WTC11 (cell line): ENCODE data around the gene MTF2. TPM values are rescaled to one million over a fixed set of nuclear protein-coding genes. Genes with fewer than 3 reads are reported as not detected.

Source experiments
- ATAC-seq: fragments of 200-7000 bp; cut with Tn5 transposase; 2 replicates; pipeline ENCODE4 v1.10.0; 2021; ENCODE audit warnings: mild to moderate bottlenecking, moderate library complexity
- CTCF ChIA-PET: fragments of 300-600 bp; sonication (Branson Sonifier 250); formaldehyde crosslinking; loops from one replicate; lab custom pipeline; 2021; ENCODE audit warnings: antibody characterized with exemption; lab: Charles Lee
- POLR2A ChIA-PET: fragments of 350-600 bp; sonication (Branson Sonifier 250); formaldehyde crosslinking; loops from one replicate; lab custom pipeline; 2021; ENCODE audit warnings: antibody characterized with exemption; lab: Charles Lee
- DNase-seq: peaks from one replicate; pipeline ENCODE4 v3.0.0; 2021; ENCODE audit warnings: low spot score
- H3K27ac Mint-ChIP-seq: 2 replicates; pipeline ENCODE4 v1.8.0; 2021; ENCODE audit warnings: mixed read lengths
- H3K27me3 Mint-ChIP-seq: 2 replicates; pipeline ENCODE4 v1.8.0; 2021; ENCODE audit warnings: low read depth, mild to moderate bottlenecking, moderate library complexity, mixed read lengths
- H3K36me3 Mint-ChIP-seq: 2 replicates; pipeline ENCODE4 v1.8.0; 2021; ENCODE audit warnings: mixed read lengths
- H3K4me1 Mint-ChIP-seq: 2 replicates; pipeline ENCODE4 v1.8.0; 2022; ENCODE audit warnings: mixed read lengths
- H3K4me3 Mint-ChIP-seq: 2 replicates; pipeline ENCODE4 v1.8.0; 2021; ENCODE audit warnings: mild to moderate bottlenecking, moderate library complexity, mixed read lengths
- H3K9me3 Mint-ChIP-seq: 2 replicates; pipeline ENCODE4 v1.8.0; 2021; ENCODE audit warnings: mixed read lengths
- CBFB ChIP-seq: sonication (generic); formaldehyde crosslinking; IDR thresholded peaks from 2 replicates; pipeline ENCODE4 v1.8.1; 2022; ENCODE audit warnings: mild to moderate bottlenecking, low read depth, missing genetic modification reagents
- CREB1 ChIP-seq: sonication (generic); formaldehyde crosslinking; IDR thresholded peaks from 2 replicates; pipeline ENCODE4 v1.8.0; 2023; ENCODE audit warnings: mild to moderate bottlenecking, missing genetic modification reagents
- EMX1 ChIP-seq: fragments of 250-450 bp; sonication (Bioruptor Pico); IDR thresholded peaks from 2 replicates; pipeline ENCODE4 v1.8.0; 2021; ENCODE audit warnings: mild to moderate bottlenecking
- FOXJ3 ChIP-seq: sonication (generic); formaldehyde crosslinking; IDR thresholded peaks from 2 replicates; pipeline ENCODE4 v1.9.0; 2021; ENCODE audit warnings: missing genetic modification reagents, mild to moderate bottlenecking, borderline replicate concordance
- FOXK1 ChIP-seq: sonication (generic); formaldehyde crosslinking; IDR thresholded peaks from 2 replicates; pipeline ENCODE4 v1.8.0; 2022; ENCODE audit warnings: mild to moderate bottlenecking, moderate library complexity, missing genetic modification reagents
- HMGA2 ChIP-seq: fragments of 250-450 bp; sonication (Bioruptor Pico); IDR thresholded peaks from 2 replicates; pipeline ENCODE4 v1.4.0; 2021; ENCODE audit warnings: mild to moderate bottlenecking, moderate library complexity
- IRF2 ChIP-seq: sonication (generic); formaldehyde crosslinking; IDR thresholded peaks from 2 replicates; pipeline ENCODE4 v1.8.0; 2022; ENCODE audit warnings: low read depth, missing genetic modification reagents, borderline replicate concordance
- MXD4 ChIP-seq: fragments of 250-450 bp; sonication (Bioruptor Pico); IDR thresholded peaks from 2 replicates; pipeline ENCODE4 v1.8.0; 2021; ENCODE audit warnings: mild to moderate bottlenecking, moderate library complexity, borderline replicate concordance
- NFYB ChIP-seq: sonication (generic); formaldehyde crosslinking; conservative IDR thresholded peaks from 2 replicates; pipeline ENCODE4 v1.8.0; 2022; ENCODE audit warnings: low read depth, missing genetic modification reagents
- ZBTB21 ChIP-seq: sonication (generic); formaldehyde crosslinking; IDR thresholded peaks from 2 replicates; pipeline ENCODE4 v1.8.1; 2023; ENCODE audit warnings: mild to moderate bottlenecking, missing genetic modification reagents, borderline replicate concordance
- ZNF219 ChIP-seq: sonication (generic); formaldehyde crosslinking; IDR thresholded peaks from 2 replicates; pipeline ENCODE4 v1.8.0; 2023; ENCODE audit warnings: missing genetic modification reagents, mild to moderate bottlenecking, borderline replicate concordance
- ZNF317 ChIP-seq: sonication (generic); formaldehyde crosslinking; IDR thresholded peaks from 2 replicates; pipeline ENCODE4 v1.8.1; 2023; ENCODE audit warnings: low read depth, mild to moderate bottlenecking, moderate library complexity, missing genetic modification reagents, borderline replicate concordance
- total RNA-seq: library from RNA; stranded (reverse); gene quantifications from 3 replicates; pipeline ENCODE4 v1.2.3, GENCODE V29; 2021
- TF ChIP-seq, protein P1 (sequence below): sonication (generic); formaldehyde crosslinking; IDR thresholded peaks from 2 replicates; pipeline ENCODE4 v1.8.0; 2022; ENCODE audit warnings: mild to moderate bottlenecking, missing genetic modification reagents
- TF ChIP-seq, protein P2 (sequence below): sonication (generic); formaldehyde crosslinking; IDR thresholded peaks from 2 replicates; pipeline ENCODE4 v1.8.1; 2022; ENCODE audit warnings: missing genetic modification reagents, borderline replicate concordance
- TF ChIP-seq, protein P3 (sequence below): fragments of 250-450 bp; sonication (Bioruptor Pico); IDR thresholded peaks from 2 replicates; pipeline ENCODE4 v1.9.0; 2021; ENCODE audit warnings: mild to moderate bottlenecking
- TF ChIP-seq, protein P4 (sequence below): fragments of 250-450 bp; sonication (Bioruptor Pico); IDR thresholded peaks from 2 replicates; pipeline ENCODE4 v1.8.0; 2021; ENCODE audit warnings: mild to moderate bottlenecking
- TF ChIP-seq, protein P5 (sequence below): sonication (generic); formaldehyde crosslinking; IDR thresholded peaks from 2 replicates; pipeline ENCODE4 v1.8.1; 2023; ENCODE audit warnings: mild to moderate bottlenecking, missing genetic modification reagents, moderate library complexity
- TF ChIP-seq, protein P6 (sequence below): sonication (generic); formaldehyde crosslinking; IDR thresholded peaks from 2 replicates; pipeline ENCODE4 v1.8.1; 2023; ENCODE audit warnings: mild to moderate bottlenecking, missing genetic modification reagents, borderline replicate concordance
- TF ChIP-seq, protein P7 (sequence below): sonication (generic); formaldehyde crosslinking; conservative IDR thresholded peaks from 2 replicates; pipeline ENCODE4 v1.8.1; 2023; ENCODE audit warnings: mild to moderate bottlenecking, low read depth, missing genetic modification reagents, moderate library complexity

Gene MTF2
- total RNA-seq, 1 experiment from 2014 or later, result 111 TPM

DNA sequence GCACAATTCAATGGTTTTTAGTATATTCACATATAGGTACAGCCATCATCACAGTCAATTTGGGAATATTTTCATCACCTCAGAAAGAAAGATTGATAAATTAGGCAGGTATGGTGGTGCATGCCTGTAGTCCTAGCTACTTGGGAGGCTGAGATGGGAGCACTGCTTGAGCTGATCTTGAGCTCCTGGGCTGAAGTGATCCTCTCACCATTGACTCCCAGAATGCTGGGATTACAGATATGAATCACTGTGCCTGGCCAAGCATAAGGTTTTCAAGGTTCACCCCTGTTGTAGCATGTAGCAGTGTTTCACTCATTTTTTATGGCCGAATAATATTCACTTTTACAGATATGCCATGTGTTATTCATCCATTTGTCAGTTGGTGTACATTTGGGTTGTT is 44.7 kb upstream of the MTF2 start:
- Mint-ChIP-seq H3K27ac (no peak overlapping the region), H3K4me1 (peaks cover 5% of the 10 kb centered on the region; the same call in 1 of the 2 replicates), H3K27me3 (no peaks in the 10 kb centered on the region), H3K36me3 (no peaks in the 10 kb centered on the region), H3K4me3 (no peak overlapping the region), H3K9me3 (no peaks in the 10 kb centered on the region)
- TF ChIP-seq, protein P1, sequence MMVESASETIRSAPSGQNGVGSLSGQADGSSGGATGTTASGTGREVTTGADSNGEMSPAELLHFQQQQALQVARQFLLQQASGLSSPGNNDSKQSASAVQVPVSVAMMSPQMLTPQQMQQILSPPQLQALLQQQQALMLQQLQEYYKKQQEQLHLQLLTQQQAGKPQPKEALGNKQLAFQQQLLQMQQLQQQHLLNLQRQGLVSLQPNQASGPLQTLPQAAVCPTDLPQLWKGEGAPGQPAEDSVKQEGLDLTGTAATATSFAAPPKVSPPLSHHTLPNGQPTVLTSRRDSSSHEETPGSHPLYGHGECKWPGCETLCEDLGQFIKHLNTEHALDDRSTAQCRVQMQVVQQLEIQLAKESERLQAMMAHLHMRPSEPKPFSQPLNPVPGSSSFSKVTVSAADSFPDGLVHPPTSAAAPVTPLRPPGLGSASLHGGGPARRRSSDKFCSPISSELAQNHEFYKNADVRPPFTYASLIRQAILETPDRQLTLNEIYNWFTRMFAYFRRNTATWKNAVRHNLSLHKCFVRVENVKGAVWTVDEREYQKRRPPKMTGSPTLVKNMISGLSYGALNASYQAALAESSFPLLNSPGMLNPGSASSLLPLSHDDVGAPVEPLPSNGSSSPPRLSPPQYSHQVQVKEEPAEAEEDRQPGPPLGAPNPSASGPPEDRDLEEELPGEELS (CRISPR knock-in tag), result no peak
- TF ChIP-seq, protein P2, sequence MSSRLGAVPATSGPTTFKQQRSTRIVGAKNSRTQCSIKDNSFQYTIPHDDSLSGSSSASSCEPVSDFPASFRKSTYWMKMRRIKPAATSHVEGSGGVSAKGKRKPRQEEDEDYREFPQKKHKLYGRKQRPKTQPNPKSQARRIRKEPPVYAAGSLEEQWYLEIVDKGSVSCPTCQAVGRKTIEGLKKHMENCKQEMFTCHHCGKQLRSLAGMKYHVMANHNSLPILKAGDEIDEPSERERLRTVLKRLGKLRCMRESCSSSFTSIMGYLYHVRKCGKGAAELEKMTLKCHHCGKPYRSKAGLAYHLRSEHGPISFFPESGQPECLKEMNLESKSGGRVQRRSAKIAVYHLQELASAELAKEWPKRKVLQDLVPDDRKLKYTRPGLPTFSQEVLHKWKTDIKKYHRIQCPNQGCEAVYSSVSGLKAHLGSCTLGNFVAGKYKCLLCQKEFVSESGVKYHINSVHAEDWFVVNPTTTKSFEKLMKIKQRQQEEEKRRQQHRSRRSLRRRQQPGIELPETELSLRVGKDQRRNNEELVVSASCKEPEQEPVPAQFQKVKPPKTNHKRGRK (CRISPR knock-in tag), result no peak
- TF ChIP-seq CREB1 (CRISPR knock-in tag) (no peak), ZBTB21 (no peak), HMGA2 (CRISPR knock-in tag) (no peak), CBFB (CRISPR knock-in tag) (no peak), FOXJ3 (CRISPR knock-in tag) (no peak)
- ATAC-seq (no peak), DNase-seq (no peak)
- CTCF ChIA-PET, result no interaction called here
- POLR2A ChIA-PET, result no interaction called here

DNA sequence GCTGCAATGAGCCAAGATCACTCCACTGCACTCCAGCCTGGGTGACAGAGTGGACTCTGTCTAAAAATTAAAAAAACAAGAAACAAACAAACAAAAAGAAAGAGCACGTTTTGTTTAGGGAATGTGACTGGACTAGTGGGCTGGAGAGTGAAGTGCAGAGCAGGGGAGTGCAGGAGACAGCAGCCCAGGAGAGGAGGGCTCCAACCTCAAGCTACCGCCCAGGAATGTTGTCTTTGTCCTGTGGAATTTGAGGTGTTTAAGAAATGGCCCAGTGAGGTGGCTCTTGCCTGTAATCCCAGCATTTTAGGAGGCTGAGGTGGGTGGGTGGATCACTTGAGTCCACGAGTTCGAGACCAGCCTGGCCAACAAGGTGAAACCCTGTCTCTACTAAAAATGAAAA is 42.4 kb upstream of the MTF2 start:
- Mint-ChIP-seq H3K4me3 (no peak overlapping the region), H3K27ac (no peak overlapping the region), H3K36me3 (no peaks in the 10 kb centered on the region), H3K9me3 (no peaks in the 10 kb centered on the region; the same call in 1 of the 2 replicates), H3K27me3 (no peaks in the 10 kb centered on the region), H3K4me1 (peaks cover 11% of the 10 kb centered on the region; the same call in 1 of the 2 replicates)
- DNase-seq (peak; percentile 12), ATAC-seq (peak; percentile 88)
- CTCF ChIA-PET, result interaction anchor here (1.0 to 1.3 kb wide), 4 partner anchors 14 to 42 kb away, joined by 3 to 6 read pairs (median 4); no protein-coding TSS in a partner anchor
- POLR2A ChIA-PET, result interaction anchor here (0.6 to 1.2 kb wide), 2 partner anchors 42 to 1211 kb away, joined by 4 read pairs; partner anchors contain the start of gene MTF2
- no peak for TF ChIP-seq IRF2 (CRISPR knock-in tag)
- TF ChIP-seq CBFB (CRISPR knock-in tag), result no peak
- TF ChIP-seq, protein P3, sequence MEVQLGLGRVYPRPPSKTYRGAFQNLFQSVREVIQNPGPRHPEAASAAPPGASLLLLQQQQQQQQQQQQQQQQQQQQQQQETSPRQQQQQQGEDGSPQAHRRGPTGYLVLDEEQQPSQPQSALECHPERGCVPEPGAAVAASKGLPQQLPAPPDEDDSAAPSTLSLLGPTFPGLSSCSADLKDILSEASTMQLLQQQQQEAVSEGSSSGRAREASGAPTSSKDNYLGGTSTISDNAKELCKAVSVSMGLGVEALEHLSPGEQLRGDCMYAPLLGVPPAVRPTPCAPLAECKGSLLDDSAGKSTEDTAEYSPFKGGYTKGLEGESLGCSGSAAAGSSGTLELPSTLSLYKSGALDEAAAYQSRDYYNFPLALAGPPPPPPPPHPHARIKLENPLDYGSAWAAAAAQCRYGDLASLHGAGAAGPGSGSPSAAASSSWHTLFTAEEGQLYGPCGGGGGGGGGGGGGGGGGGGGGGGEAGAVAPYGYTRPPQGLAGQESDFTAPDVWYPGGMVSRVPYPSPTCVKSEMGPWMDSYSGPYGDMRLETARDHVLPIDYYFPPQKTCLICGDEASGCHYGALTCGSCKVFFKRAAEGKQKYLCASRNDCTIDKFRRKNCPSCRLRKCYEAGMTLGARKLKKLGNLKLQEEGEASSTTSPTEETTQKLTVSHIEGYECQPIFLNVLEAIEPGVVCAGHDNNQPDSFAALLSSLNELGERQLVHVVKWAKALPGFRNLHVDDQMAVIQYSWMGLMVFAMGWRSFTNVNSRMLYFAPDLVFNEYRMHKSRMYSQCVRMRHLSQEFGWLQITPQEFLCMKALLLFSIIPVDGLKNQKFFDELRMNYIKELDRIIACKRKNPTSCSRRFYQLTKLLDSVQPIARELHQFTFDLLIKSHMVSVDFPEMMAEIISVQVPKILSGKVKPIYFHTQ (CRISPR knock-in tag), result no peak
- TF ChIP-seq, protein P4, sequence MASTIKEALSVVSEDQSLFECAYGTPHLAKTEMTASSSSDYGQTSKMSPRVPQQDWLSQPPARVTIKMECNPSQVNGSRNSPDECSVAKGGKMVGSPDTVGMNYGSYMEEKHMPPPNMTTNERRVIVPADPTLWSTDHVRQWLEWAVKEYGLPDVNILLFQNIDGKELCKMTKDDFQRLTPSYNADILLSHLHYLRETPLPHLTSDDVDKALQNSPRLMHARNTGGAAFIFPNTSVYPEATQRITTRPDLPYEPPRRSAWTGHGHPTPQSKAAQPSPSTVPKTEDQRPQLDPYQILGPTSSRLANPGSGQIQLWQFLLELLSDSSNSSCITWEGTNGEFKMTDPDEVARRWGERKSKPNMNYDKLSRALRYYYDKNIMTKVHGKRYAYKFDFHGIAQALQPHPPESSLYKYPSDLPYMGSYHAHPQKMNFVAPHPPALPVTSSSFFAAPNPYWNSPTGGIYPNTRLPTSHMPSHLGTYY (CRISPR knock-in tag), result no peak
- no peak for TF ChIP-seq ZNF317 (CRISPR knock-in tag)
- TF ChIP-seq, protein P5, sequence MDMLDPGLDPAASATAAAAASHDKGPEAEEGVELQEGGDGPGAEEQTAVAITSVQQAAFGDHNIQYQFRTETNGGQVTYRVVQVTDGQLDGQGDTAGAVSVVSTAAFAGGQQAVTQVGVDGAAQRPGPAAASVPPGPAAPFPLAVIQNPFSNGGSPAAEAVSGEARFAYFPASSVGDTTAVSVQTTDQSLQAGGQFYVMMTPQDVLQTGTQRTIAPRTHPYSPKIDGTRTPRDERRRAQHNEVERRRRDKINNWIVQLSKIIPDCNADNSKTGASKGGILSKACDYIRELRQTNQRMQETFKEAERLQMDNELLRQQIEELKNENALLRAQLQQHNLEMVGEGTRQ (CRISPR knock-in tag), result no peak
- TF ChIP-seq, protein P6, sequence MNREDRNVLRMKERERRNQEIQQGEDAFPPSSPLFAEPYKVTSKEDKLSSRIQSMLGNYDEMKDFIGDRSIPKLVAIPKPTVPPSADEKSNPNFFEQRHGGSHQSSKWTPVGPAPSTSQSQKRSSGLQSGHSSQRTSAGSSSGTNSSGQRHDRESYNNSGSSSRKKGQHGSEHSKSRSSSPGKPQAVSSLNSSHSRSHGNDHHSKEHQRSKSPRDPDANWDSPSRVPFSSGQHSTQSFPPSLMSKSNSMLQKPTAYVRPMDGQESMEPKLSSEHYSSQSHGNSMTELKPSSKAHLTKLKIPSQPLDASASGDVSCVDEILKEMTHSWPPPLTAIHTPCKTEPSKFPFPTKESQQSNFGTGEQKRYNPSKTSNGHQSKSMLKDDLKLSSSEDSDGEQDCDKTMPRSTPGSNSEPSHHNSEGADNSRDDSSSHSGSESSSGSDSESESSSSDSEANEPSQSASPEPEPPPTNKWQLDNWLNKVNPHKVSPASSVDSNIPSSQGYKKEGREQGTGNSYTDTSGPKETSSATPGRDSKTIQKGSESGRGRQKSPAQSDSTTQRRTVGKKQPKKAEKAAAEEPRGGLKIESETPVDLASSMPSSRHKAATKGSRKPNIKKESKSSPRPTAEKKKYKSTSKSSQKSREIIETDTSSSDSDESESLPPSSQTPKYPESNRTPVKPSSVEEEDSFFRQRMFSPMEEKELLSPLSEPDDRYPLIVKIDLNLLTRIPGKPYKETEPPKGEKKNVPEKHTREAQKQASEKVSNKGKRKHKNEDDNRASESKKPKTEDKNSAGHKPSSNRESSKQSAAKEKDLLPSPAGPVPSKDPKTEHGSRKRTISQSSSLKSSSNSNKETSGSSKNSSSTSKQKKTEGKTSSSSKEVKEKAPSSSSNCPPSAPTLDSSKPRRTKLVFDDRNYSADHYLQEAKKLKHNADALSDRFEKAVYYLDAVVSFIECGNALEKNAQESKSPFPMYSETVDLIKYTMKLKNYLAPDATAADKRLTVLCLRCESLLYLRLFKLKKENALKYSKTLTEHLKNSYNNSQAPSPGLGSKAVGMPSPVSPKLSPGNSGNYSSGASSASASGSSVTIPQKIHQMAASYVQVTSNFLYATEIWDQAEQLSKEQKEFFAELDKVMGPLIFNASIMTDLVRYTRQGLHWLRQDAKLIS, result no peak
- TF ChIP-seq ZNF219 (CRISPR knock-in tag), result no peak
- no peak for TF ChIP-seq FOXJ3 (CRISPR knock-in tag)
- TF ChIP-seq, protein P7, sequence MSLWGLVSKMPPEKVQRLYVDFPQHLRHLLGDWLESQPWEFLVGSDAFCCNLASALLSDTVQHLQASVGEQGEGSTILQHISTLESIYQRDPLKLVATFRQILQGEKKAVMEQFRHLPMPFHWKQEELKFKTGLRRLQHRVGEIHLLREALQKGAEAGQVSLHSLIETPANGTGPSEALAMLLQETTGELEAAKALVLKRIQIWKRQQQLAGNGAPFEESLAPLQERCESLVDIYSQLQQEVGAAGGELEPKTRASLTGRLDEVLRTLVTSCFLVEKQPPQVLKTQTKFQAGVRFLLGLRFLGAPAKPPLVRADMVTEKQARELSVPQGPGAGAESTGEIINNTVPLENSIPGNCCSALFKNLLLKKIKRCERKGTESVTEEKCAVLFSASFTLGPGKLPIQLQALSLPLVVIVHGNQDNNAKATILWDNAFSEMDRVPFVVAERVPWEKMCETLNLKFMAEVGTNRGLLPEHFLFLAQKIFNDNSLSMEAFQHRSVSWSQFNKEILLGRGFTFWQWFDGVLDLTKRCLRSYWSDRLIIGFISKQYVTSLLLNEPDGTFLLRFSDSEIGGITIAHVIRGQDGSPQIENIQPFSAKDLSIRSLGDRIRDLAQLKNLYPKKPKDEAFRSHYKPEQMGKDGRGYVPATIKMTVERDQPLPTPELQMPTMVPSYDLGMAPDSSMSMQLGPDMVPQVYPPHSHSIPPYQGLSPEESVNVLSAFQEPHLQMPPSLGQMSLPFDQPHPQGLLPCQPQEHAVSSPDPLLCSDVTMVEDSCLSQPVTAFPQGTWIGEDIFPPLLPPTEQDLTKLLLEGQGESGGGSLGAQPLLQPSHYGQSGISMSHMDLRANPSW (CRISPR knock-in tag), result no peak
- no peak for TF ChIP-seq EMX1 (CRISPR knock-in tag)
- TF ChIP-seq NFYB (CRISPR knock-in tag), result no peak
- TF ChIP-seq MXD4 (CRISPR knock-in tag), result no peak
- TF ChIP-seq FOXK1 (CRISPR knock-in tag), result no peak
